PC-3 (cell line): ENCODE data around the gene SLTM. TPM values are rescaled to one million over a fixed set of nuclear protein-coding genes. Genes with fewer than 3 reads are reported as not detected.

Experiments used
- ATAC-seq: fragments of 200-7000 bp; cut with Tn5 transposase; 2 replicates; pipeline ENCODE4 v1.9.1; 2020; ENCODE audit warnings: mild to moderate bottlenecking, moderate library complexity
- BruUV-seq: library from RNA; stranded (reverse); fragments of 400-500 nt; replicated peaks from 2 replicates; lab custom pipeline; 2021; lab: Mats Ljungman, UMichigan
- CTCF ChIA-PET: fragments of 300-600 bp; sonication (Branson Sonifier 250); formaldehyde crosslinking; loops from one replicate; lab custom pipeline; 2022; ENCODE audit warnings: antibody characterized with exemption; lab: Charles Lee
- POLR2A ChIA-PET: fragments of 300-600 bp; sonication (Branson Sonifier 250); formaldehyde crosslinking; loops from one replicate; lab custom pipeline; 2022; ENCODE audit warnings: antibody characterized with exemption; ENCODE audit not compliant: unreplicated experiment; lab: Charles Lee
- DNase-seq: peaks from one replicate; pipeline ENCODE4 v3.0.0-alpha.2; 2015
- H2AFZ ChIP-seq: fragments of 300-600 bp; sonication (generic); 2 replicates; pipeline ENCODE4 v1.6.0; 2016; ENCODE audit warnings: antibody characterized with exemption, low read length
- H3F3A ChIP-seq: fragments of 300-600 bp; sonication (generic); one replicate; pipeline ENCODE4 v1.6.0; 2017; ENCODE audit warnings: antibody characterized with exemption, low read length, control low read depth, mild to moderate bottlenecking; ENCODE audit not compliant: unreplicated experiment
- H3K27ac ChIP-seq: fragments of 300-600 bp; sonication (generic); 2 replicates; pipeline ENCODE4 v1.5.1; 2016; ENCODE audit warnings: mild to moderate bottlenecking, low read length
- H3K27me3 ChIP-seq: fragments of 300-600 bp; sonication (generic); 2 replicates; pipeline ENCODE4 v1.6.1; 2016; ENCODE audit warnings: low read length, mixed read lengths
- H3K36me3 ChIP-seq: fragments of 300-600 bp; sonication (generic); 2 replicates; pipeline ENCODE4 v1.6.1; 2016; ENCODE audit warnings: low read depth, mixed run types, low read length, mixed read lengths
- H3K4me1 ChIP-seq: fragments of 300-600 bp; sonication (generic); 2 replicates; pipeline ENCODE4 v1.5.1; 2016; ENCODE audit warnings: low read length; ENCODE audit not compliant: insufficient read depth
- H3K4me2 ChIP-seq: fragments of 300-600 bp; sonication (generic); 2 replicates; pipeline ENCODE4 v1.6.0; 2016; ENCODE audit warnings: low read length
- H3K4me3 ChIP-seq: fragments of 300-600 bp; sonication (generic); 2 replicates; pipeline ENCODE4 v1.5.1; 2016; ENCODE audit warnings: mild to moderate bottlenecking, low read length, mixed read lengths
- H3K79me2 ChIP-seq: fragments of 300-600 bp; sonication (generic); 2 replicates; pipeline ENCODE4 v1.6.1; 2017; ENCODE audit warnings: low read length, mixed read lengths
- H3K9ac ChIP-seq: fragments of 300-600 bp; sonication (generic); 2 replicates; pipeline ENCODE4 v1.6.0; 2016; ENCODE audit warnings: mild to moderate bottlenecking, low read length
- H3K9me2 ChIP-seq: fragments of 300-600 bp; sonication (generic); replicated peaks from 2 replicates; pipeline ENCODE4 v1.6.1; 2016; ENCODE audit warnings: mixed run types, low read length, mixed read lengths
- H3K9me3 ChIP-seq: fragments of 300-600 bp; sonication (generic); 2 replicates; pipeline ENCODE4 v1.6.1; 2016; ENCODE audit warnings: low read length, mixed read lengths
- H4K20me1 ChIP-seq: fragments of 300-600 bp; sonication (generic); 2 replicates; pipeline ENCODE4 v1.6.1; 2016; ENCODE audit warnings: low read length, mixed read lengths
- CTCF ChIP-seq: fragments of 300-600 bp; sonication (generic); conservative IDR thresholded peaks from 2 replicates; pipeline ENCODE4 v1.5.1; 2017; ENCODE audit warnings: antibody characterized with exemption, low read depth, mild to moderate bottlenecking, low read length
- EZH2 ChIP-seq: fragments of 300-600 bp; sonication (generic); IDR thresholded peaks from one replicate; pipeline ENCODE4 v1.6.1; 2017; ENCODE audit warnings: antibody characterized with exemption, mild to moderate bottlenecking, low read length; ENCODE audit not compliant: unreplicated experiment
- EZH2phosphoT487 ChIP-seq: fragments of 300-600 bp; sonication (generic); IDR thresholded peaks from 2 replicates; pipeline ENCODE4 v1.6.1; 2018; ENCODE audit warnings: mild to moderate bottlenecking, antibody characterized with exemption, low read length, borderline replicate concordance
- intact Hi-C: fragments of 100-400 bp; cut with micrococcal nuclease; formaldehyde crosslinking; loops from 2 replicates; pipeline ENCODE4 v1.9.0; 2023
- total RNA-seq: library from RNA; depleted of rRNA; stranded (reverse); fragments of >200 nt; gene quantifications from 2 replicates; pipeline ENCODE4 v1.2.3, GENCODE V29; 2014

The SLTM gene
- total RNA-seq, 1 experiment from 2014 or later: 103 TPM

GRCh38 chr15:58880320-58880719 lies 53.2 kb downstream of the SLTM start:
- H3K9ac ChIP-seq: no peak overlapping the region
- H3K36me3 ChIP-seq: peaks cover 48% of the 10 kb centered on the region
- BruUV-seq: no TSS peak
- no peaks in the 10 kb centered on the region for H3K9me3 ChIP-seq
- no peaks in the 10 kb centered on the region for H3K79me2 ChIP-seq
- no peak overlapping the region for H3K4me2 ChIP-seq
- ChIA-PET POLR2A (no interaction called here), CTCF (no interaction called here)
- no peak overlapping the region for H3K4me3 ChIP-seq
- intact Hi-C loops: no loop called here
- no peaks in the 10 kb centered on the region for H3K4me1 ChIP-seq
- DNase-seq: no peak
- no peak for TF ChIP-seq EZH2
- TF ChIP-seq EZH2phosphoT487: no peak
- TF ChIP-seq CTCF: no peak
- ATAC-seq: no peak
- no peak overlapping the region for H2AFZ ChIP-seq
- no peaks in the 10 kb centered on the region for H3F3A ChIP-seq
- no peaks in the 10 kb centered on the region for H3K9me2 ChIP-seq
- no peaks in the 10 kb centered on the region for H4K20me1 ChIP-seq
- no peak overlapping the region for H3K27ac ChIP-seq
- no peaks in the 10 kb centered on the region for H3K27me3 ChIP-seq

- POLR2A ChIA-PET: no interaction called here
- no peaks in the 10 kb centered on the region for H3K79me2 ChIP-seq
- H3K4me3 ChIP-seq: no peak overlapping the region
- DNase-seq: no peak
- intact Hi-C loops: no loop called here
- no peaks in the 10 kb centered on the region for H3K9me3 ChIP-seq
- no peak overlapping the region for H3K27ac ChIP-seq
- no TSS peak for BruUV-seq
- H3K9me2 ChIP-seq: no peaks in the 10 kb centered on the region
- H3K4me1 ChIP-seq: peaks cover 4% of the 10 kb centered on the region; the same call in 1 of the 2 replicates
- CTCF ChIA-PET: no interaction called here
- no peak overlapping the region for H2AFZ ChIP-seq
- TF ChIP-seq CTCF (no peak), EZH2 (no peak), EZH2phosphoT487 (no peak)
- peaks cover 41% of the 10 kb centered on the region for H3K36me3 ChIP-seq
- H3K27me3 ChIP-seq: no peaks in the 10 kb centered on the region
- H3F3A ChIP-seq: no peaks in the 10 kb centered on the region
- no peaks in the 10 kb centered on the region for H4K20me1 ChIP-seq
- H3K9ac ChIP-seq: no peak overlapping the region
- ATAC-seq: no peak
- H3K4me2 ChIP-seq: no peak overlapping the region
Observed at GRCh38 chr15:58877999-58878825, 55.3 kb downstream of the SLTM start.
